NCI-H146 treated with DMSO at 0.1 percent for 48 hours (cell line): Measurements from ENCODE around the gene CYTL1.
"Not testable (repeated sequence)": the region's sequence is repeated elsewhere in the genome, so short reads cannot be mapped to it uniquely, and the experiment has no call there.

ENCODE experiments used
- DNase-seq: peaks from one replicate; lab custom pipeline; 2025; ENCODE audit not compliant: unreplicated experiment; lab: John Stamatoyannopoulos, UW

CYTL1 gene

GRCh38 chr4:5019274-5019673, at the start of gene CYTL1:
Gene CYTL1, minus strand, starts transcription at chr4:5019458. Its CDS starts 13 bp downstream, at chr4:5019445.
- DNase-seq: no peak

GRCh38 chr4:5067908-5068307, 48.6 kb upstream of the CYTL1 start:
- no peak for DNase-seq

GRCh38 chr4:5066968-5067367, 47.7 kb upstream of the CYTL1 start:
- not testable (repeated sequence) for DNase-seq

- DNase-seq: no peak
These were observed 46.8 kb upstream of the CYTL1 start for GRCh38 chr4:5066101-5066500.

- no peak for DNase-seq
These were observed 36.2 kb upstream of the CYTL1 start for GRCh38 chr4:5055411-5055810.

GRCh38 chr4:5054532-5054931, 35.3 kb upstream of the CYTL1 start:
- DNase-seq: no peak

- DNase-seq: no peak
These were observed 33.6 kb upstream of the CYTL1 start for GRCh38 chr4:5052726-5053425.

GRCh38 chr4:5052204-5052702, 33.0 kb upstream of the CYTL1 start:
- no peak for DNase-seq

GRCh38 chr4:5051278-5052203, 32.3 kb upstream of the CYTL1 start, which contains the start of gene STK32B:
Gene STK32B, plus strand, starts transcription at chr4:5051480.
- DNase-seq: no peak

GRCh38 chr4:5050520-5051277, 31.4 kb upstream of the CYTL1 start:
- no peak for DNase-seq

- no peak for DNase-seq
These were observed 29.5 kb upstream of the CYTL1 start for GRCh38 chr4:5048721-5049120.

GRCh38 chr4:5045097-5045496, 25.8 kb upstream of the CYTL1 start:
- no peak for DNase-seq

GRCh38 chr4:5044341-5044740, 25.1 kb upstream of the CYTL1 start:
- no peak for DNase-seq

- DNase-seq: no peak
These were observed 24.3 kb upstream of the CYTL1 start for GRCh38 chr4:5043579-5043978.

GRCh38 chr4:5041699-5042098, 22.4 kb upstream of the CYTL1 start:
- DNase-seq: no peak

- no peak for DNase-seq
These were observed 21.8 kb upstream of the CYTL1 start for GRCh38 chr4:5040856-5041620.

GRCh38 chr4:5039800-5040199, 20.5 kb upstream of the CYTL1 start:
- no peak for DNase-seq

- no peak for DNase-seq
These were observed 18.6 kb upstream of the CYTL1 start for GRCh38 chr4:5037553-5038551.

GRCh38 chr4:5036239-5036638, 17.0 kb upstream of the CYTL1 start:
- no peak for DNase-seq
